H9 (cell line): ENCODE measurements around the gene FBLN1. TPM values are rescaled to one million over a fixed set of nuclear protein-coding genes. Genes with fewer than 3 reads are reported as not detected.

Source experiments
- DNase-seq: peaks from one replicate; pipeline ENCODE4 v3.0.0-alpha.2; 2017
- H2AFZ ChIP-seq: one replicate; pipeline ENCODE4 v1.6.1; 2013; ENCODE audit warnings: mild to moderate bottlenecking, low read length, control low read depth, moderate library complexity
- H2AK5ac ChIP-seq: 2 replicates; pipeline ENCODE4 v1.6.1; 2013; ENCODE audit warnings: low read length, control low read depth, mixed read lengths; ENCODE audit not compliant: insufficient read length
- H2BK120ac ChIP-seq: one replicate; pipeline ENCODE4 v1.6.1; 2013; ENCODE audit warnings: low read depth, mild to moderate bottlenecking, low read length, control low read depth, inconsistent platforms; ENCODE audit not compliant: poor library complexity, severe bottlenecking
- H2BK12ac ChIP-seq: 2 replicates; pipeline ENCODE4 v1.6.1; 2013; ENCODE audit warnings: low read length, control low read depth, mixed read lengths, low read depth; ENCODE audit not compliant: insufficient read length
- H2BK15ac ChIP-seq: 2 replicates; pipeline ENCODE4 v1.6.1; 2013; ENCODE audit warnings: low read depth, low read length, control low read depth
- H2BK20ac ChIP-seq: one replicate; pipeline ENCODE4 v1.6.1; 2013; ENCODE audit warnings: low read depth, mild to moderate bottlenecking, low read length, control low read depth, inconsistent platforms; ENCODE audit not compliant: poor library complexity, severe bottlenecking
- H2BK5ac ChIP-seq: 2 replicates; pipeline ENCODE4 v1.6.1; 2013; ENCODE audit warnings: low read length, control low read depth, mixed read lengths; ENCODE audit not compliant: insufficient read length
- H3K14ac ChIP-seq: 2 replicates; pipeline ENCODE4 v1.6.1; 2013; ENCODE audit warnings: low read length, control low read depth; ENCODE audit not compliant: insufficient read depth
- H3K18ac ChIP-seq: 2 replicates; pipeline ENCODE4 v1.6.1; 2013; ENCODE audit warnings: low read depth, mild to moderate bottlenecking, mixed read lengths, low read length, control low read depth; ENCODE audit not compliant: insufficient read length
- H3K23ac ChIP-seq: 2 replicates; pipeline ENCODE4 v1.6.1; 2013; ENCODE audit warnings: low read length, control low read depth, mixed read lengths, low read depth; ENCODE audit not compliant: insufficient read length
- H3K23me2 ChIP-seq: 2 replicates; pipeline ENCODE4 v1.6.1; 2013; ENCODE audit warnings: low read depth, mild to moderate bottlenecking, mixed read lengths, low read length, control low read depth; ENCODE audit not compliant: insufficient read length, poor library complexity, severe bottlenecking
- H3K27ac ChIP-seq: 2 replicates; pipeline ENCODE4 v1.5.1; 2013; ENCODE audit warnings: low read length, control low read depth, mixed read lengths, low read depth; ENCODE audit not compliant: insufficient read length
- H3K27me3 ChIP-seq: 2 replicates; pipeline ENCODE4 v1.6.1; 2013; ENCODE audit warnings: low read length, control low read depth, inconsistent platforms; ENCODE audit not compliant: insufficient read depth
- H3K4ac ChIP-seq: 2 replicates; pipeline ENCODE4 v1.6.1; 2013; ENCODE audit warnings: low read depth, mild to moderate bottlenecking, control low read depth, inconsistent platforms, low read length, moderate library complexity
- H3K4me1 ChIP-seq: 2 replicates; pipeline ENCODE4 v1.6.1; 2013; ENCODE audit warnings: low read length, control low read depth, inconsistent platforms; ENCODE audit not compliant: insufficient read depth
- H3K4me2 ChIP-seq: 2 replicates; pipeline ENCODE4 v1.6.1; 2013; ENCODE audit warnings: low read length, control low read depth, mixed read lengths; ENCODE audit not compliant: insufficient read length, insufficient read depth
- H3K56ac ChIP-seq: 2 replicates; pipeline ENCODE4 v1.6.1; 2013; ENCODE audit warnings: low read depth, mild to moderate bottlenecking, mixed read lengths, low read length, control low read depth; ENCODE audit not compliant: insufficient read length
- H3K79me1 ChIP-seq: 2 replicates; pipeline ENCODE4 v1.6.1; 2013; ENCODE audit warnings: low read depth, mild to moderate bottlenecking, moderate library complexity, low read length, control low read depth, inconsistent platforms; ENCODE audit not compliant: insufficient read depth, poor library complexity, severe bottlenecking
- H3K79me2 ChIP-seq: 2 replicates; pipeline ENCODE4 v1.6.1; 2013; ENCODE audit warnings: low read length, control low read depth, inconsistent platforms; ENCODE audit not compliant: insufficient read depth
- H3K9ac ChIP-seq: 2 replicates; pipeline ENCODE4 v1.6.1; 2013; ENCODE audit warnings: low read length, control low read depth, mixed read lengths; ENCODE audit not compliant: insufficient read length; ENCODE audit errors: extremely low read depth
- H3K9me3 ChIP-seq: one replicate; pipeline ENCODE4 v1.6.1; 2013; ENCODE audit warnings: low read depth, low read length, inconsistent platforms; ENCODE audit not compliant: control insufficient read depth
- H3T11ph ChIP-seq: one replicate; pipeline ENCODE4 v1.6.1; 2013; ENCODE audit warnings: mild to moderate bottlenecking, low read length, control low read depth, inconsistent platforms
- H4K20me1 ChIP-seq: one replicate; pipeline ENCODE4 v1.6.1; 2013; ENCODE audit not compliant: control insufficient read depth, insufficient read length, insufficient read depth
- H4K5ac ChIP-seq: 2 replicates; pipeline ENCODE4 v1.6.1; 2013; ENCODE audit warnings: low read depth, mild to moderate bottlenecking, mixed read lengths, low read length, control low read depth; ENCODE audit not compliant: insufficient read length
- H4K8ac ChIP-seq: replicated peaks from 2 replicates; pipeline ENCODE4 v1.6.1; 2013; ENCODE audit warnings: low read length, control low read depth, mixed read lengths, low read depth; ENCODE audit not compliant: insufficient read length
- H4K91ac ChIP-seq: 2 replicates; pipeline ENCODE4 v1.6.1; 2013; ENCODE audit warnings: low read depth, mild to moderate bottlenecking, moderate library complexity, mixed read lengths, low read length, control low read depth; ENCODE audit not compliant: insufficient read length
- H3K27ac Mint-ChIP-seq, 3 experiments: 2 replicates in 2 of 3; 3 replicates in 1 of 3; pipeline ENCODE4 v1.8.0; 2020 to 2021; ENCODE audit warnings: mixed read lengths in 3 of 3, mild to moderate bottlenecking in 1 of 3, moderate library complexity in 1 of 3
- H3K27me3 Mint-ChIP-seq: 2 replicates; pipeline ENCODE4 v1.8.0; 2021; ENCODE audit warnings: low read depth, mild to moderate bottlenecking, moderate library complexity, mixed read lengths
- H3K36me3 Mint-ChIP-seq, 3 experiments: 2 replicates in 2 of 3; 3 replicates in 1 of 3; pipeline ENCODE4 v1.8.0; 2020 to 2021; ENCODE audit warnings: low read depth in 3 of 3, mixed read lengths in 3 of 3; ENCODE audit not compliant: insufficient read depth in 1 of 3
- H3K4me1 Mint-ChIP-seq, 2 experiments: 2 replicates each; pipeline ENCODE4 v1.8.0; 2020; ENCODE audit warnings: mixed read lengths in 2 of 2
- H3K4me3 Mint-ChIP-seq, 2 experiments: 2 replicates in 1 of 2; 3 replicates in 1 of 2; pipeline ENCODE4 v1.8.0; 2020 to 2021; ENCODE audit warnings: mild to moderate bottlenecking in 2 of 2, mixed read lengths in 2 of 2, moderate library complexity in 1 of 2
- H3K9me3 Mint-ChIP-seq, 2 experiments: 2 replicates in 1 of 2; 3 replicates in 1 of 2; pipeline ENCODE4 v1.8.0; 2020; ENCODE audit warnings: mild to moderate bottlenecking in 2 of 2, mixed read lengths in 2 of 2, moderate library complexity in 1 of 2
- CTCF ChIP-seq: fragments of 200-600 bp; sonication (generic); conservative IDR thresholded peaks from 3 replicates; pipeline ENCODE4 v1.8.0; 2021; ENCODE audit warnings: antibody characterized with exemption, mild to moderate bottlenecking
- WGBS: extraction: QIAGEN DNeasy Blood & Tissue Kit; methylation state at CpG from one replicate; pipeline ENCODE4 v1.1.7; 2013; ENCODE audit warnings: missing lambda C conversion rate, low lambda C conversion rate, mixed read lengths; ENCODE audit not compliant: insufficient read length; ENCODE audit errors: extremely low coverage; 5-methylcytosine and 5-hydroxymethylcytosine counted together
- total RNA-seq: library from RNA; stranded (reverse); gene quantifications from 2 replicates; pipeline ENCODE4 v1.2.1, GENCODE V29; 2021

FBLN1 gene
- total RNA-seq, 1 experiment from 2014 or later, result 140 TPM

- Histone ChIP-seq H2BK5ac (no peak overlapping the region), H3K27me3 (no peaks in the 10 kb centered on the region), H3K18ac (no peak overlapping the region), H3K4ac (no peak overlapping the region), H2AFZ (no peak overlapping the region), H2BK120ac (no peak overlapping the region), H3K14ac (no peak overlapping the region), H3K4me2 (no peak overlapping the region), H3K23me2 (no peaks in the 10 kb centered on the region), H3K27ac (no peak overlapping the region), H2AK5ac (no peak overlapping the region), H2BK20ac (no peak overlapping the region), H4K91ac (no peak overlapping the region), H2BK15ac (no peak overlapping the region), H3K56ac (no peak overlapping the region), H4K8ac (no peak overlapping the region), H4K20me1 (no peaks in the 10 kb centered on the region), H3K4me1 (no peaks in the 10 kb centered on the region), H4K5ac (no peak overlapping the region), H3K79me1 (no peaks in the 10 kb centered on the region), H3T11ph (no peak overlapping the region), H2BK12ac (no peak overlapping the region), H3K79me2 (no peaks in the 10 kb centered on the region), H3K23ac (no peak overlapping the region), H3K9ac (no peak overlapping the region), H3K9me3 (no peaks in the 10 kb centered on the region)
- Mint-ChIP-seq H3K4me3 (no peak overlapping the region), H3K27me3 (no peaks in the 10 kb centered on the region), H3K36me3 (peaks cover 22 to 72% (median 55%) of the 10 kb centered on the region in 3 experiments; a peak in 6 of 7 replicates), H3K4me1 (peaks cover 7 to 12% of the 10 kb centered on the region in 2 experiments), H3K27ac (no peak overlapping the region; a peak in 1 of 7 replicates), H3K9me3 (no peaks in the 10 kb centered on the region)
- no CpG with 5 or more reads among the region's 17 CpGs for WGBS
- DNase-seq, result no peak
- TF ChIP-seq CTCF, result no peak
Measured at GRCh38 chr22:45533703-45534102, 31.0 kb downstream of the FBLN1 start.
